ENCODE data around the gene GRM8. TPM values are rescaled to one million over a fixed set of nuclear protein-coding genes. Genes with fewer than 3 reads are reported as not detected.

The GRM8 gene
- total and polyA plus RNA-seq, 2 donors from 2014 or later, result 3.2 TPM; not detected in 1

DNA sequence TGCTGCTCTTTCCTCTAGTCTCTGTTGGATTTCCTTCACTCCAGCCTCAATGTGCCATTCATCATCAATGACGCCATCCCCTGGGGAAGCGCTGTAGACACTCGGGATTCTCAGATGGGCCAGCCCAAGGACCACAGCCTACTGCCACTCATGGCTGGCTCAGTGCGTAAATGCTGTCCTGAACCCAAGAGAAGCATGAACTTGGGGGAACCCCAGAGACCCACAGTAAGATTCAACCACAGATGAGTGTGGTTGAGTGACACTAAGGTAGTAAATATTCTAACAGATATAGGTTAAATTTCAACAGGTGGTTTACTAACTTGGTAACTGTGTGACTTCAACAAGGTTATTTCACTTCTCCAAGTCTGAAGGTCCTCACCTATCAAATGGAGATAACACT, 304.1 kb downstream of the GRM8 start:
- no peaks in the 10 kb centered on the region for H3K36me3 ChIP-seq (ENCODE audit: control insufficient read depth in 2 of 3, insufficient read depth in 3 of 3, low read length in 3 of 3)
- H3K4me1 ChIP-seq (ENCODE audit: control insufficient read depth in 2 of 3, insufficient read depth in 2 of 3, low read depth in 1 of 3, low read length in 3 of 3), result no peaks in the 10 kb centered on the region
- DNase-seq (no peak), FAIRE-seq (no peak)
- H3K9me3 ChIP-seq (ENCODE audit: control insufficient read depth in 2 of 3, insufficient read depth in 1 of 3, low read length in 3 of 3), result no peaks in the 10 kb centered on the region
- H3K4me3 ChIP-seq (ENCODE audit: low read length in 3 of 3), result no peak overlapping the region
- H3K27me3 ChIP-seq (ENCODE audit: control insufficient read depth, insufficient read depth, low read length), result no peaks in the 10 kb centered on the region
- H3K9ac ChIP-seq (ENCODE audit: low read length in 3 of 3), result no peak overlapping the region
- intact Hi-C loops (cut with DNase I), result no loop called here
- no peak overlapping the region for H3K27ac ChIP-seq (ENCODE audit: low read depth in 2 of 2, low read length in 2 of 2)
- TF ChIP-seq, protein P1, sequence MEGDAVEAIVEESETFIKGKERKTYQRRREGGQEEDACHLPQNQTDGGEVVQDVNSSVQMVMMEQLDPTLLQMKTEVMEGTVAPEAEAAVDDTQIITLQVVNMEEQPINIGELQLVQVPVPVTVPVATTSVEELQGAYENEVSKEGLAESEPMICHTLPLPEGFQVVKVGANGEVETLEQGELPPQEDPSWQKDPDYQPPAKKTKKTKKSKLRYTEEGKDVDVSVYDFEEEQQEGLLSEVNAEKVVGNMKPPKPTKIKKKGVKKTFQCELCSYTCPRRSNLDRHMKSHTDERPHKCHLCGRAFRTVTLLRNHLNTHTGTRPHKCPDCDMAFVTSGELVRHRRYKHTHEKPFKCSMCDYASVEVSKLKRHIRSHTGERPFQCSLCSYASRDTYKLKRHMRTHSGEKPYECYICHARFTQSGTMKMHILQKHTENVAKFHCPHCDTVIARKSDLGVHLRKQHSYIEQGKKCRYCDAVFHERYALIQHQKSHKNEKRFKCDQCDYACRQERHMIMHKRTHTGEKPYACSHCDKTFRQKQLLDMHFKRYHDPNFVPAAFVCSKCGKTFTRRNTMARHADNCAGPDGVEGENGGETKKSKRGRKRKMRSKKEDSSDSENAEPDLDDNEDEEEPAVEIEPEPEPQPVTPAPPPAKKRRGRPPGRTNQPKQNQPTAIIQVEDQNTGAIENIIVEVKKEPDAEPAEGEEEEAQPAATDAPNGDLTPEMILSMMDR (IDR thresholded peaks at IDR 0.05; ENCODE audit: borderline replicate concordance, extremely low read depth, insufficient read depth), result no peak

DNA sequence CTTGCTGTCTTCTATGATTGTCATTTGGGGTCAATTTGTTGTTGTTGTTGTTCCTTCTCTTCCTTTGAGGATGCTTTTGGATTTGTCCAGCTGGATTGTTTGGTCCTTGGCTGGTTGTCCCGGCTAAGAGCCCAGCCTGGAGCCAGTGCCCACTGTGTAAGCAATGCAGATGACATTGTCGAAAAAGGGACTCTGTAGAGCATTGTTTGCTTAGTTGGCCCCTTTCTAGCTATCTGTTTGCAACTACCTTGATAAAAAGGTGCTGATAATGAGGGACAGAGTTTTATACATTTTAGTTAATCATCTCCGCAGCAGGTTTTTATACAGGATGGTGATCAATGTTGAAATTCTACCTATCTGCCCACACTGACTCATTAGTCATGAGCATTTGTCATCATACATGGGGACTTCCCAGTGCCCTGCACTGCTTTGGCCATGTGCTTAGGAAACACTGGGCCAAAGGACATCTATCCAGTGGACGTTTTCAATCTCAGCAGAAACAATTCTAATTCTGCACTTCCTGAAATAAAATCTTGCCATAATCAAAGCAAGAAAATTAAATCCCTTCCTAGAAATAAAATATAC, 311.9 kb downstream of the GRM8 start:
- no peak for FAIRE-seq
- H3K27ac ChIP-seq (ENCODE audit: low read depth in 2 of 2, low read length in 2 of 2), result no peak overlapping the region
- H3K4me1 ChIP-seq (ENCODE audit: control insufficient read depth in 2 of 3, insufficient read depth in 2 of 3, low read depth in 1 of 3, low read length in 3 of 3), result no peaks in the 10 kb centered on the region
- TF ChIP-seq, protein P1 (IDR thresholded peaks at IDR 0.05; ENCODE audit: borderline replicate concordance, extremely low read depth, insufficient read depth), result no peak
- no peaks in the 10 kb centered on the region for H3K9me3 ChIP-seq (ENCODE audit: control insufficient read depth in 2 of 3, insufficient read depth in 1 of 3, low read length in 3 of 3)
- no peaks in the 10 kb centered on the region for H3K36me3 ChIP-seq (ENCODE audit: control insufficient read depth in 2 of 3, insufficient read depth in 3 of 3, low read length in 3 of 3)
- H3K27me3 ChIP-seq (ENCODE audit: control insufficient read depth, insufficient read depth, low read length), result no peaks in the 10 kb centered on the region
- no peak for DNase-seq
- no peak overlapping the region for H3K4me3 ChIP-seq (ENCODE audit: low read length in 3 of 3)
- intact Hi-C loops (cut with DNase I), result no loop called here
- H3K9ac ChIP-seq (ENCODE audit: low read length in 3 of 3), result no peak overlapping the region

DNA sequence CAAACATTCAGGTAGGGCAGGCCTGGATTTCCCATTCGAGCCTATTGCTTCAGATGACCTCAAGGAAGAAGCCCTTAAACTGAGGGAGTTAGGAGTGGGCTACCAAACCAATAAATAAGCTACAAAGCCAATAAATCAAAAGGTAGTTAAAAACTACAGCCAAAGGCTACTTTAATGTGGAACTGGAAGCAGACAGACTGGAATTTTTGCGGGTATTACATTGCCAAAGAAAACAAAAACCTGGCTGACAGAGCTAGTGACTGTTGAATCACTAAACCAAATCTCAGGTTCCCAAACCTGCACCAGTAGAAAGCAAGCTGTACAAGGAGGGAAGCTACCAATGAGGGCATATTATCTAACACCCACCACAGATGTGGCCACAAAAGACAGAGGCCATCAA, 315.6 kb downstream of the GRM8 start:
- Histone ChIP-seq H3K4me1 (ENCODE audit: control insufficient read depth in 2 of 3, insufficient read depth in 2 of 3, low read depth in 1 of 3, low read length in 3 of 3) (no peaks in the 10 kb centered on the region), H3K36me3 (ENCODE audit: control insufficient read depth in 2 of 3, insufficient read depth in 3 of 3, low read length in 3 of 3) (no peaks in the 10 kb centered on the region), H3K27me3 (ENCODE audit: control insufficient read depth, insufficient read depth, low read length) (no peaks in the 10 kb centered on the region), H3K9me3 (ENCODE audit: control insufficient read depth in 2 of 3, insufficient read depth in 1 of 3, low read length in 3 of 3) (no peaks in the 10 kb centered on the region), H3K4me3 (ENCODE audit: low read length in 3 of 3) (no peak overlapping the region), H3K27ac (ENCODE audit: low read depth in 2 of 2, low read length in 2 of 2) (no peak overlapping the region), H3K9ac (ENCODE audit: low read length in 3 of 3) (no peak overlapping the region)
- TF ChIP-seq, protein P1 (IDR thresholded peaks at IDR 0.05; ENCODE audit: borderline replicate concordance, extremely low read depth, insufficient read depth), result no peak
- intact Hi-C loops (cut with DNase I), result no loop called here
- DNase-seq, result peak in 3 of 5 donors; percentile 11 to 71 (median 68)
- no peak for FAIRE-seq

DNA sequence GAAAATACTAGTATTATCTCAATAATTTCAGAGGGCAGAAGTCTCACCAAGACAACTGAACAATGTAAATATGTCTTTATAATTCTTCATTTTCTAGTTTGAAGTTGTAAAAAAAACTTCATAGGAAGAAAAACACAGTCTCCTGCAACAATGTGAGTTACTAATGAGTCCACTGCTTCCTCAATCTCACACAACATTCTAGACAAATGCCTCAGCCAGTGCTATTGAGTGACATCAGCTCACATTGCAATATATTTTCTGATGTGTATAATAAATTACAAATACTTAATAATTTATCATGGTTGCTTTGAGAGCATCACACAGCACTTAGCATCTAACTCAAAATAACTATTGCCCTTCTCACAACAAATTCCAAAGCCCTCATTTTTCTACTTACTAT, 321.2 kb downstream of the GRM8 start:
- H3K36me3 ChIP-seq (ENCODE audit: control insufficient read depth in 2 of 3, insufficient read depth in 3 of 3, low read length in 3 of 3), result no peaks in the 10 kb centered on the region
- H3K9me3 ChIP-seq (ENCODE audit: control insufficient read depth in 2 of 3, insufficient read depth in 1 of 3, low read length in 3 of 3), result no peaks in the 10 kb centered on the region
- H3K27ac ChIP-seq (ENCODE audit: low read depth in 2 of 2, low read length in 2 of 2), result no peak overlapping the region
- H3K27me3 ChIP-seq (ENCODE audit: control insufficient read depth, insufficient read depth, low read length), result no peaks in the 10 kb centered on the region
- TF ChIP-seq, protein P1 (IDR thresholded peaks at IDR 0.05; ENCODE audit: borderline replicate concordance, extremely low read depth, insufficient read depth), result no peak
- intact Hi-C loops (cut with DNase I), result no loop called here
- no peak overlapping the region for H3K9ac ChIP-seq (ENCODE audit: low read length in 3 of 3)
- no peak overlapping the region for H3K4me3 ChIP-seq (ENCODE audit: low read length in 3 of 3)
- DNase-seq (no peak), FAIRE-seq (no peak)
- no peaks in the 10 kb centered on the region for H3K4me1 ChIP-seq (ENCODE audit: control insufficient read depth in 2 of 3, insufficient read depth in 2 of 3, low read depth in 1 of 3, low read length in 3 of 3)

Data from kidney (tissue), 14 donors.